GM19193 (cell line): ENCODE data around the gene BBLN.

Experiments
- POLR2A ChIP-seq: IDR thresholded peaks from 4 replicates; pipeline ENCODE4 v1.6.1; 2011; ENCODE audit not compliant: insufficient read depth, insufficient read length; ENCODE audit errors: extremely low read depth

The BBLN gene, protein sequence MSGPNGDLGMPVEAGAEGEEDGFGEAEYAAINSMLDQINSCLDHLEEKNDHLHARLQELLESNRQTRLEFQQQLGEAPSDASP

DNA sequence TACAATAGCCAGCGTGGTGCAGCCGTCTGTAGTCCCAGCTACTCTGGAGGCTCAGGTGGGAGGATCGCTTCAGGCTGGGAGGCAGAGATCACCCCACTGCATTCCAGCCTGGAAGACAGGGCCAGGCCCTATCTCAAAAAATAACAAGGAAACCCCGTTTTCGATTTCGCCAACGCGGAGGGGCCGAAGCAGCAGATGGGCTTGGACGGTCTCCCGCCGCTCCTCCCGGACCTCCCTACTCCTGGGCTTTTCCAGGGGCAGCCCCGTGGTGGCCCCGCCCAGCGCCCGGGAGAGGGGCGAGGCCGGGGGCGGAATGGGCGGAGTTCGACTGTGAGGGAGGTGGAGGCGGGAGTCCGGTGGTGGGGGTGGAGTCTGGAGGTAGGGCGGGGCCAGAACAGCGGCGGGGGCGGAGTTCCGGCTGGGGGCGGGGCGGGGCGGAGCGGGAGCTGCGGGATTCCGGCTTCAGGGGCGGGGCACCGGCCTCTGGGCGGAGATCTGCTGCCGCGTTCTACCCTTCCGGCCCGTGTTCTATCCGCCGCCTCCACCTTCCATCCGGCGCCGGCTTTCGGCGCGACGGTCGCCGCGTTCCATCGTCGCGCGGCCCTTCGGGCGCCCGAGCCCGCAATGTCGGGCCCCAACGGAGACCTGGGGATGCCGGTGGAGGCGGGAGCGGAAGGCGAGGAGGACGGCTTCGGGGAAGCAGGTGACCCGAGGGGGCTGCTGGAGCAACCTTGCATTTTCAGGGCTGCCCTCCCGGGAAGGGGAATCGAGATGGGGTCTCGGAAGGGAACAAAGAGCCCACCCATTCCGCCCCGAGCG, at the start of gene BBLN:
TSS of gene BBLN (plus strand) at position 482 of the 819 bp plus-strand sequence. CDS start at position 625, 143 bp downstream.
- TF ChIP-seq POLR2A: peak; percentile 91

DNA sequence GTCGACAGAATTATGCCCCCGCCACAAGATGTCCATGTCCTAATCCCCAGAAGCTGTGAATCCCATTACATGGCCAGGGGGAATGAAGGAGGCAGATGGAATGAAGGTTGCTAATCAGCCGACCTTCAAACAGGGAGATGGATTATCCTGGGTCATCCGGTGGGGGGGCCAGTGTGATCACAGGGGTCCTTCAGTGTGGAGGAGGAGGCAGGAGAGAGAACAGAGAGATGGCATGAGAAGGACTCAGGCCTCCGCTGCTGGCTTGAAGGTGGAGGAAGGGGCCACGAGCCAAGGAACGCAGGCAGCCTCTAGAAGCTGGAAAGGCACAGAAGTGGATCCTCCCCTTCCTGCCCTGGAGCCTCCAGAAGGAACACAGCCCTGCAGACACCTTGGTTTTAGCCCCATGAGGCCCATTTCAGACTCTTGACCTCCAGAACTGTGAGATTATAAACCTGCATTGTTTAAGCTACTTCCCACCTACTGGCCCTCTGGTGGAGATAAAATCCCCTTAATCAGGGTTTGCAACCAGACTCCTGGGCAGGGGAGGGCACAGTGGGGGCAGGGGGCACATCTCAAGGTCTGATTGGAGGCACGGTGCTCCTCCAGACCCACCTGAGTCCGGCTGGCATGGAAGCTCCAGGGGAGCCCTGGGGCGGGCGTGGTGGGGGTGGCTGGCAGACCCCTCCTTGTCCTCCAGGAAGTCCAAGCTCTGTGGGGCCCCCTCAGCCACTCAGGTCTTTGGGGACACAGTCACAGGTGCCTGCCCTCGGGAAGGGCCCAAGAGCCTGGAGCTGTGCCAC, 46.3 kb upstream of the BBLN start:
- no peak for TF ChIP-seq POLR2A

DNA sequence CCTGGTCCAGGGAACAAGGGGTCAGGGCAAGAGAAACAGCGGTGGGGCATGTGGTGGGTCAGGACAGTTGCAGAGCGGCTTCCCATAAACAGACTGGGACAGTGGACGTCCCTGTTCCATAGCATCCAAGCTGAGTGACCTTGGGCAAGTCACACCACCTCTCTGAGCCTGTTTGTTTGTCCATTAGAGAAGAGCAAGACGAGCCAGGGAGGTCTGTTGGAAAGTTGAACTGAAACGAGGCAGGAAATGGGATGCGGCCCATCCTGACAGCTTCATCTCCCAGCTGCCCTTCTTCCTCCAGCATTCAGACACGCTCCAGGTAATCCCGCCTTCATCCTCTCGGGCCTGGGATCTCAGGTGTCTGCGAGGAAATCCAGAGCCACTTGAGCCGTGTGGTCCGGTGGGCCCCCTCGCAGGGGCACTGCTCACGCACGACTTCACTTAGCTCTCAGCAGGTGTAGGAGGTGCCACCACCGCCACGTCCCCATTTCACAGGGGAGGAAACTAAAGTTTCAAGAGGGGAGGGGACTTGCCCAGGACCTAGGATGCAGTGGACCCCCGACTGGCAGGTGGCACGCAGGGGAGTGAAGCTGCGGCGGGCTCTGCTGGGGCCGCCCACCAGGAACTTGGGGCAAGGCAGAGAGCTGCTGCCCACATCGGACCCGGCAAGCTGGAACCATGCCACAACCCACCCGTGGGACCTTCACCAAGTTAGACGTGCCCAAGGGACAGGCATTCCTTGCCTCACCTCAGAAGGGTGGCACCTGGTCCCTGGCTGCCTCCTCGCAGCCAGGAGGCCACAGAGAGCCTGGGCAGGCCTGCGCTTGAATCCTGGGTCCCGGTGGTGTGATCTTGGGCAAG, 45.5 kb upstream of the BBLN start:
- no peak for TF ChIP-seq POLR2A

DNA sequence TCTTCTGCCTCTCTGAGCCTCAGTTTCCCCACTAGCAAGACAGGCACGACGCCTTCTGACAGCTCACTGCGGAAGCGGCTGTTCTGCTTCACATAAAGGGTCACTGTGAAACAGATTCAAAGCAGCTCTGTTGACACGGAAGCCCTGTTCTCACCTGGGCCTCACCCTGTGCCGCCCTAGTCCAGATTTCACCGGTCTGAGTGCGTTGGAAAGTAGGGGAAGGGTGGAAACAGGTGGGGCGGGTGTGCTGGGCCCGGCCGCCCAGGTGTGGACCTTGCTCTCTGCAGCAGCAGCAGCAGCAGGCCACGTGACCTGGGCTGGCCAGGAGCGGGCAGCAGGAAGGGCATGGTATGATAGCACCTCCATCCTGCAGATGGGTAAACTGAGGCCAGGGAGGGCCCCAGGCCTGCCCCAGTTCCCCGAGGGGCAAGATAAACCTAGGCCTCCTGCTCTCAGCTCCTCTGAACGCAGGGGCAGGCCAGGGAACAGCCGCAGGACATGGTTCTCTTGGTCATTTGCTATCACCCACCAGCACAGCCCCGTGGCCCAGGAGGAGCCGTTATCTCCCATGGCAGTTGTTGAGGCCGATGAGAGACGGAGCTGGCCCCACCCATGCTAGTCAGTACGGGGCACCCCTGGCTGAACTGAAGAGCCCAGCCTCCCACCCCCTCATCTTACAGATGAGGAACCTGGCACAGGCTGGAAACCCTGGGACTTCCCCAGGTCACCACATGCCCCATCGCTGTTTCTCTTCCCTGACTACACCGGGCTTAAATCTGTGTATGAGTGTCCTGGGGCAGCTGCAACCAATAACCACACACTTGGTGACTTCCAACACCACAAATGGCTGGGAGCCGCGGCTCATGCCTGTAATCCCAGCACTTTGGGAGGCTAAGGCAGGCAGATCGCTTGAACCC, 44.6 kb upstream of the BBLN start:
- TF ChIP-seq POLR2A: no peak

DNA sequence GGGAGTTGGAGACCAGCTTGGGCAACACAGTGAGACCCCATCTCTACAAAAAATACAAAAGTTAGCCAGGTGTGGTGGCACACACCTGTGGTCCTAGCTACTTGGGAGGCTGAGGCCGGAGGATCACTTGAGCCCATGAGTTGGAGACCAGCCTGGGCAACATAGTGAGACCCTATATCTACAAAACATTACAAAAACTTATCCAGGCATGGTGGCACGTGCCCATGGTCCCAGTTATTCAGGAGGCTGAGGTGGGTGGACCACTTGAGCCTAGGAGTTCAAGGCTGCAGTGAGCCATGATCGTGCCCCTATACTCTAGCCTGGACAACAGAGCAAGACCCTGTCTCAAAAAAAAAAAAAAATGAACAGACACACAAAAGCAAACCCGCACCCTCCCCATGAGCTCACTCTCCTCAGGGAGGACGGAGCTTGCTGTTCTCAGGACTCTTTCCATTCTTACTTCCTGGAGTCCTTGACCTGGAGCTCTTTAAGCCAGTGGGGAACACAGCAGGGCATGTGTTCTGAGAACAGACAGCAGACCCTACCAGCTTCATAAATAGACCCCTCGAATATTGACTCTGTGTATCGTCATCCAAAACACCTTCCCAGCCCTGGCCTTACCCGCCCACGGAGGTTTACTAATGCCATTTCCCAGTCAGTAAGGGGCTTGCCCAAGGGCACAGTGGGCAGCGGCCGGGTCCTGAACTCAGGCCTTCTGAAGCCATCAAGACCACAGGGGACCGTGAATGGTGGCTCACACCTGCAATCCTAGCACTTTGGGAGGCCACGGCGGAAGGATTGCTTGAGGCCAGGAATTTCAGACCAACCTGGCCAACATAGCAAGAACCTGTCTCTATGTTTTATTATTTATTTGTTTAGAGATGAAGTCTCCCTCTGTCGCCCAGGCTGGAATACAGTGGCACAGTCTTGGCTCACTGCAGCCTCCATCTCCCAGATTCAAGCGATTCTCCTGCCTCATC, 43.7 kb upstream of the BBLN start:
- no peak for TF ChIP-seq POLR2A

DNA sequence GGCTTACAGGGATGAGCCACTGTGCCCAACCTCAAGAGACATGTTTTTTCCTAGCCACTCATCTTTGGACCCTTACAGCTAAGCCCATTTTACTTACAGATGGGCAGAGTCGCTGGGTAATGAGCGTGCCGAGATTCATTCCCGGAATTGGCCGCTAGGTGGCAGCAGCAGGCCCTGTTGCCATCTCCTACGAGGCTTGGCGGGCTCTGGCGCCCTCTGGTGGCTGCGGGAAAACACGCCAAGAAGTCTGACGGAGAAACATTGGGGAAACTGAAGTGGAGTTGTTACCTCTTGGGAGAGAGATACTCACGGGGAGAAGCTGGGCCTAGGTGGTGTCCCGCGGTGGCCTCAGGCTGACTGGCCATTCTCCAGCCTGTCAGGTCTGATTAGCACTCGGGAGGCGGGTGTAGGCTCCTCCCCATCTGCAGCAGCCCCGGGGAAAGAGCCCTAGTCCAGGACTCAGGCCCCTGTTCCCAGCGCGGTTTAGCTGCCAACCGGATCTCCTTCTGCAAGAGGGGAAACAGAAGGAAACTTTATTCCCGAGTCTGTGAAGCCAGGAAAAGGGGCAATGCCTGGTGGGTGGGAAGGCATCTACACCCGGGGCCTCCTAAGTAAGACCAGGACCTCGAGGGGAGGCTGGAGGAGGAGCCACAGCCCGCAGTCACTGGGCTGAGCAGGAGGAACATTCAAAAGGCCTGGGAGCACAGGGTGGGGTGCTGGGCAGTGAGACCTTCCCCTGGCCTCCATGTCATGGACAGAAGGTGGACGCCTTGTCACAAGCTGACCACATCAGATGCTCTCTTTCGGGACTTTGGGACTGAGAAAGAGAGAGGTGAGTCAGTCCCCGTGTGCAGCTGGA, 42.2 kb upstream of the BBLN start:
- no peak for TF ChIP-seq POLR2A

DNA sequence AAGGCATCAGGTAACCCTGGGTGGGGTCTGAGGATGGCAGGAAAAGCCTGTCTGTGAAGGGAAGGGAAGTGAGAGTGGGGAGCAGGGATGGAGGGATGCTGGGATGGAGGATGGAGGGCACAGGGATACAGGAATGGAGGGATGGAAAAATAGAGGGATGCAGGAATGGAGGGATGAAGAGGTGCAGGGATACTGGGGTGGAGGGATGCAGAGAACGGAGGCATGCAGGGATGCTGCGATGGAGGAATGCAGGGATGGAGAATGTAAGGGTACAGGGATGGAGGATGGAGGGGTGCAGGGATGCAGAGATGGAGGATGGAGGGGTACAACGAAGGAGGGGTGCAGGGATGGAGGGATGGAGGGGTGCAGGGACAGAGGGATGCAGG, 41.6 kb upstream of the BBLN start:
- no peak for TF ChIP-seq POLR2A

DNA sequence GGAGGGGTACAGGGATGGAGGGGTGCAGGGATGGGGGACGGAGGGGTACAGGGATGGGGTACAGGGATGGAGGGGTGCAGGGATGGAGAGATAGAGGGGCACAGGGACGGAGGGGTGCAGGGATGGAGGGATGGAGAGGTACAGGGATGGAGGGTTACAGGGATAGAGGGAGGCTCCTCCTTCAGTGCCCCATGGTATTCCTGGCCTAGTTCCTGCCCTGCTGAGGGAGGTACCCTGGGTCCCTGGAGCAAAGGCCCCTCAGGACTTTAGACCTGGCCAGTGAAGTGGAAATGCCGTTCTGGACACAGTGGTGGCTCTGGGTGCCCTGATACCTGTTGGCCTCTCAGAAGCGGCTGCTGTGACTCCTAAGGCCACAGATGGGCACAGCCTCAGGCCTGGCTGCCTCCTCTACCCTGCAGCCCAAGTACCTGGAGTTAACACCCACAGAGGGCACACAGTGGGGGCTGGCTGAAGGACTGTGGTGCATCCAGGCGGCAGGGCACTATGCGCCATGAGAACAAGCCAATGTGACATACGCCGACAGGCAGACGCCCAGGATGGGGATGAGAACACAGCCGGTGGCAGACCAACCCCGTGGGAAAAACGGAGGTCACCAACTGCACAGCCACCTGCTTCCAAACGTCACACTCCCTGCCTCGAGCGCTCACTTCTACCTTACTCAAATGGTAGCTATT, 40.9 kb upstream of the BBLN start:
- no peak for TF ChIP-seq POLR2A

DNA sequence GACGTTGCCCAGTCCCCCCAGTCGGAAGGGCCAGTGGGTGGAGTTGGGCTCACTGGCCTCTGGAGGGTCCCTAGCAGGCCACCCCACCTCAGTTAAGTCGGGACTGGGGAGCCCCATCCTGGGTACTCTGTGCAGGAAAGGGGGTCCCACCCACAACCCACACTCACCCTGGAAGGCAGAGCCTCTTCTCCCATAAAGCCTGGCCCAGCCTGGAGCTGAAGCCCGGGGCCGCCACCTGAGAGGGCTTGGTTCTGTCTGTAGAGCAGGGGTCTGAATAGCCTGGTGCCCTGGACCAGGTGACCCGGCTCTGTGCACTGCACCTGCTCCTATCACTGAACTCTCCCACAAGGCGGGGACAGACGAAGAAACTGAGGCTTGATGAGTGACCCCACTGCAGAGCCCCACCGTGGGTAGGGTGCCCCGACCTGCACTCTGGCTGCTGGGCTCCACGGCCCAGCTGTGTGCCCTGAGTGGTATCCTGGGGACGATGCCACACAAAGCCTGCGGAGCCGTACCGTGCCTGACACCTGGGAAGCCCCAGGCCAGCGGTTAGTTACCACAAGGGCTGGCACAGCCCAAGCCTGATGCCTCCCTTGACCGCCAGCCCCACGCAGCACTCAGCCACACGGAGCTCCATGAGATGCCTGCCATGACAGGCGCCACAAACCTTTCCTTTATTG, 39.9 kb upstream of the BBLN start:
- TF ChIP-seq POLR2A: no peak

DNA sequence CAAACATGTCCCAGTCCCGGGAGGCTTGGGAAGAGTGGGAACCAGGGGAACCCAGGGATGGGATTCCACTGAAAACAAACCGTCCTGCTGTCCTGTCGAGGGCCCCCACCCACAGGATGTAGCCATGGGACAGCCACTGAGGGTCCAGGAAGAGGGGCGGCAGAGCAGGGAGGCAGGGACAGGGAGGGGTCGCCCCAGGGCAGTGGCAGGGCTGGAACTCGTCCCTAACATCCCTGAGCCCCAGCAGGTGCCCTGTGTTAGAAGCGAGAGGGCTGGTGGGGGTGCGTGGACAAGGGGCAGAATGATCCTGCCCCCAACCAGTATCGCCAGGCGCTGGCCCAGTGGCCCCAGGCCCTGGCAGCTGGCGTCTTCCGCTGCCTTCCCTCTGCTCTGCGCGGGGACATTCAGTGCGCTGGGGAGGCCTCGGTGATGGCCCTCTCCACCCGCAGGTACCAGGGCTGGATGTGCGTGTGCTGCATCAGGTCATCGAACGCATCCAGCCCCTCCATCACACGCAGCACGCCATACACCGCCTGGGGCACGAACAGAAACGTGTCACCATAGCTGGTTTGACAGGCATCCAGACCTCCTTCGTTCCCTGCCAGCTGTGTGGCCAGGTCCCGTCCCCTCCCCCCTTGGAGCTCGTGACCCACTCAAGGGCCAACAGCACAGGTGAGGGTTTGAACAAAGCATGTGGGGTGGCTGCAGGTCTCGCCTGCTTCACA, 39.2 kb upstream of the BBLN start:
- peak; percentile 8 for TF ChIP-seq POLR2A
